GM13976 (cell line): ENCODE measurements around the gene SLC4A5.

Experiments used
- DNase-seq: peaks from one replicate; pipeline ENCODE4 v3.0.0; 2012; ENCODE audit warnings: low spot score
- in situ Hi-C: fragments of 300-500 bp; cut with MboI; formaldehyde crosslinking; loops from one replicate; pipeline ENCODE4 v1.12.0; 2022; ENCODE audit warnings: low sequenced_read_pairs, mixed read lengths, inconsistent platforms; ENCODE audit not compliant: unreplicated experiment
- TF ChIP-seq, protein P1 (sequence below): IDR thresholded peaks from 2 replicates; pipeline ENCODE4 v1.5.1; 2012; ENCODE audit warnings: borderline replicate concordance, mild to moderate bottlenecking; ENCODE audit not compliant: insufficient read depth; ENCODE audit errors: extremely low read depth, missing control alignments, control extremely low read depth

Gene SLC4A5

DNA sequence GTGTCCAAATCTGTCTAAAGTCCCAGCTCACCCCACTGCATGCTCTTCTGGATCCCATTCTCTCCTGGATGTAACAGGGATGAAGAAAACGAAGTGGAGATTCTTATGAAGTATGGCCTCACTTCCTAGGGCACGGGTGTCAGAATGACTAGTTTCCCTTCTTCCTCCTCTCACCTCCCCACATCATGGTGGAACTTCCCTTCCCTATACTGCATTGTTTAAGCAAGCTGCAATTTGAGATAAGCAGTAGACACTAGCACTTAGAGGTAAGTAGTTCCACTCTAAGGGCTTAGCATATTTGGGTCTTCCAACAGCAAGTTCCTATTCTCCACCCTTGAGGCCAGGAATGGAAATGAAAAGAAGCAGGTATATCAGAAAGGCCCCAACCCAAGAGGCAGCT, 29.7 kb downstream of the SLC4A5 start:
- no peak for DNase-seq
- in situ Hi-C loops, result no loop called here
- TF ChIP-seq, protein P1, sequence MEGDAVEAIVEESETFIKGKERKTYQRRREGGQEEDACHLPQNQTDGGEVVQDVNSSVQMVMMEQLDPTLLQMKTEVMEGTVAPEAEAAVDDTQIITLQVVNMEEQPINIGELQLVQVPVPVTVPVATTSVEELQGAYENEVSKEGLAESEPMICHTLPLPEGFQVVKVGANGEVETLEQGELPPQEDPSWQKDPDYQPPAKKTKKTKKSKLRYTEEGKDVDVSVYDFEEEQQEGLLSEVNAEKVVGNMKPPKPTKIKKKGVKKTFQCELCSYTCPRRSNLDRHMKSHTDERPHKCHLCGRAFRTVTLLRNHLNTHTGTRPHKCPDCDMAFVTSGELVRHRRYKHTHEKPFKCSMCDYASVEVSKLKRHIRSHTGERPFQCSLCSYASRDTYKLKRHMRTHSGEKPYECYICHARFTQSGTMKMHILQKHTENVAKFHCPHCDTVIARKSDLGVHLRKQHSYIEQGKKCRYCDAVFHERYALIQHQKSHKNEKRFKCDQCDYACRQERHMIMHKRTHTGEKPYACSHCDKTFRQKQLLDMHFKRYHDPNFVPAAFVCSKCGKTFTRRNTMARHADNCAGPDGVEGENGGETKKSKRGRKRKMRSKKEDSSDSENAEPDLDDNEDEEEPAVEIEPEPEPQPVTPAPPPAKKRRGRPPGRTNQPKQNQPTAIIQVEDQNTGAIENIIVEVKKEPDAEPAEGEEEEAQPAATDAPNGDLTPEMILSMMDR, result no peak

DNA sequence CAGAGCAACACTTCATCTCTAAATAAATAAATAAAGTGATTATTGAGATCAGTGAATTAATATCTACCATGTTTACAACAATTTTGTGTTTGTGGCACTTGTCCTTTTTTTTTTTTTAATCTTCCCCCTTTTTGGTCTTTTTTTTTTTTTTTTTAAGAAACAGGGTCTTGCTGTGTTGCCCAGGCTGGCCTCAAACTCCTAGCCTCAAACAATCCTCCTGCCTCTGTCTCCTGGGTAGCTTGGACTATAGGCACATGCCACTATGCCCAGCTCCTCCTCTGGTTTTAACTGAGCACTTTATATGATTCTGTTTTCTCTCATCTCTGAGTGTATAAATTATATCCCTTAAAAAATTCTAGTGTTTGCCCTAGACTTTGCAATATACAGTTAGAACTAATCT, 30.3 kb downstream of the SLC4A5 start:
- in situ Hi-C loops, result no loop called here
- DNase-seq, result no peak
- TF ChIP-seq, protein P1, result no peak

DNA sequence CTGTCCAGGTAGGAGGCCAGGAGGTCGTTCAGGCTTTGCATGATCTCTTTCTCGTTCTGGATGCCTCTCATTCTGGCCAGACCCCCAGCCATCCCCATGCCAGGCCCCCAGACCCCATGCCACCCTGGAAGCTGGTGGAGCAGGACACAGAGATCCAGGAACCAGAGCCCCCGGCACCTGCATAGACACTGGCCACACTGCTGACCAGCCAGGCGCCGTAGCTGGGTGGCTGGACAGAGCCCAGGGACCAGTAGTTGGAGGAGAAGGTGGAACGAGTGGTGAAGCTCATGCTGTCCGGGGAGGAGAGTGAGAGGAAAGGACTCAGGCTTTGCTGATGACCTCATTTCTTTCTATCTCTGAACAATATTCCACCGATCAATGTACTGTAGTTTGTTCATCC, 35.5 kb downstream of the SLC4A5 start:
- in situ Hi-C loops, result no loop called here
- TF ChIP-seq, protein P1, result no peak
- DNase-seq, result no peak

DNA sequence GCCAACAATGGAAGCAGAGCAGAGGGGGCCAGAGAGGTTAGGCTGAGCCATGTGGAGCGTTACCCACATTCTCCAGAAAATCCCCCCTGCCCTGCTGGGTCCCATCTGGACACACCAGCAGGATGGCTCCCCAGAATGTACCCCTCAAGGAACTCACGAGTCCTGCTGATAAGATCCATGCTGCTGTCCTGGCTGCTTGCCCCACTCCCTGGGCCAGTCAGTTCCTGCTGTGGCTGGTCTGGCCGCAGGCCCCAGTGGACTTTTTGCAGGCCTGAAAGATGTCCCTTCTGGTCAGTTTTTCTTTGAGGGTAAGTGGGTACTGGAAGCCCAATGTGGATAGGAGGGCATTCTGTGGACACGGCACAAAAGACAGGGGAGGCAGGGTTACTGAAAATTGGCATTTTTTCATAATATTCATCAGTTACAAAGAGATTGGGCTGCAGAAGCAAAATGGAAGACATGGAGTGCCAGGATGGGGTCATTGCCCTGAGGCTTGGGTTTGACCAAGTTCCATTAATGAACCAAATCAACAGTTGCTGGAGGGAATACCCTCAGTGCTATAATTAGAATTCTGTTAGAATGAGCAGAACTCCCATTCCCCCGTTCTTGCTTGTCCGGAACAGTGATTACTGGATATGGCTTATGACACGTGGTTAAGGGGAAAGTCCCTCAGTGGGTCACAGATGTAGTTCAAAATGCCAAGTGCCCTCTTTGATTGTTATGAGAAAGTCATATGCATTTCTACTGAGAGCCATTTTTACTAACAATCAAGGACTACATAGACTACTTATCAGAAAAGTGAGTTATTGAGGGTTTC, 38.7 kb downstream of the SLC4A5 start:
- no peak for DNase-seq
- TF ChIP-seq, protein P1, result no peak
- in situ Hi-C loops, result no loop called here

DNA sequence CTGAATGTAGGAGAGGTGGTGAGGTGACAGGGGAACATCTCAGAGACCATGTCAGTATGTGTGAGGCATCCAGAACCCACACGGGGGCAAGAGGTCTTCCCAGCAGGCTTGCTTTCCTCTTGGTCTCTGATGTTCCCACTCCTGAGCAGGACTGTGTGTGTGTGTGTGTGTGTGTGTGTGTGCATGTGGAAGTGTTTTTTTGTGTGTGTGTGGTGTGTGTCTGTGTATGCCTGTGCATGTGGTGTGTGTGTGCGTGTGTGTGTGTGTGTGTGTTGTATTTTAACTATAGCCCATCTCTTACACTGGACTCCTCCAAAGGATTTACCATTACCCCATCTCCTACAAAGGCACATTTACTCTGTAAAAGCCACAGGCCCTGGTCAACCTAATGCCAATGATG, 40.4 kb downstream of the SLC4A5 start:
- TF ChIP-seq, protein P1, result no peak
- in situ Hi-C loops, result no loop called here
- DNase-seq, result no peak

DNA sequence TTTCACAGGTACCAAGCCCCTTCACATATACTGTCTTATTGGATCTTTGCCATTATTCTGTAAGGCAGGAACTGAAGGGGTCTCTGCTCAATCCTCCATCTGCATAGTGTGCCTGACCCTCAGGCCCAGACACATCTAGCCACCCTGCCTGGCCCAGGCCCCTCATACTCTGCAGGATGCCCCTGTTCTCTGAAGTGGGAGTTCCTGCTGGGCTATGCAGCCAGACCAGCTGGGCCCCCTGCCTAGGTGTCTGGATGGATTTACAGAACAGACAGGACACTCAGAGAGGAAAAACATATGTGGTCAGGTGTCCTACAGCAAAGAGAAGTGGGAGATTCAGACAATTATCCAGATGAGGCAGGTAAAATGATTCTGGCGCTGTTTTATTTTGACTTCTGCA, 42.0 kb downstream of the SLC4A5 start:
- in situ Hi-C loops, result no loop called here
- TF ChIP-seq, protein P1, result no peak
- DNase-seq, result no peak
